ES-I3 (cell line): ENCODE data around the gene DET1.
"Not testable (repeated sequence)": the region's sequence is repeated elsewhere in the genome, so short reads cannot be mapped to it uniquely, and the experiment has no call there.

Experiments used
- H3K36me3 ChIP-seq: 2 replicates; pipeline ENCODE4 v1.6.1; 2013; ENCODE audit warnings: mild to moderate bottlenecking, low read length, control low read depth, moderate library complexity; ENCODE audit not compliant: insufficient read depth
- H3K4me1 ChIP-seq: 2 replicates; pipeline ENCODE4 v1.6.1; 2013; ENCODE audit warnings: mild to moderate bottlenecking, control low read depth, low read length; ENCODE audit not compliant: insufficient read depth
- H3K9ac ChIP-seq: 2 replicates; pipeline ENCODE4 v1.6.1; 2013; ENCODE audit warnings: low read depth, mild to moderate bottlenecking, low read length, moderate library complexity
- H3K9me3 ChIP-seq: 2 replicates; pipeline ENCODE4 v1.6.1; 2013; ENCODE audit warnings: mild to moderate bottlenecking, low read length, moderate library complexity; ENCODE audit not compliant: control insufficient read depth, insufficient read depth

The DET1 gene

DNA sequence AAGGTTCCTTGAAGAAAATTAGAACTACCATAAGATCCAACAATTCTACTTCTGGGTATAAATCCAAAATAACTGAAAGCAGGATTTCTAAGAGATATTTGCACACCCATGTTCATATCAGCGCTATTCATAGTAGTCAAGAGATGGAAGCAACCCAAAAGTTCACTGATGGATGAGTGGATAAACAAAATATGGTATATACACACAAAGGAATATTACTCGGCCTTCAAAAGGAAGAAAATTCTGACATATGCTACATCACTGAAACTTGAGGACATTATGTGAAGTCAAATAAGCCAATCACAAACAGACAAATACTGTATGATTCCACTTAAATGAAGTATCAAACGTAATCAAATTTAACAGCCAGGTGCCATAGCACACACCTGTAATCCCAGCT lies 13.1 kb downstream of the DET1 start:
- Histone ChIP-seq H3K9ac (no peak overlapping the region), H3K36me3 (peaks cover 10% of the 10 kb centered on the region; the same call in 1 of the 2 replicates), H3K4me1 (peaks cover 9% of the 10 kb centered on the region), H3K9me3 (peaks cover 6% of the 10 kb centered on the region; the same call in 1 of the 2 replicates)

DNA sequence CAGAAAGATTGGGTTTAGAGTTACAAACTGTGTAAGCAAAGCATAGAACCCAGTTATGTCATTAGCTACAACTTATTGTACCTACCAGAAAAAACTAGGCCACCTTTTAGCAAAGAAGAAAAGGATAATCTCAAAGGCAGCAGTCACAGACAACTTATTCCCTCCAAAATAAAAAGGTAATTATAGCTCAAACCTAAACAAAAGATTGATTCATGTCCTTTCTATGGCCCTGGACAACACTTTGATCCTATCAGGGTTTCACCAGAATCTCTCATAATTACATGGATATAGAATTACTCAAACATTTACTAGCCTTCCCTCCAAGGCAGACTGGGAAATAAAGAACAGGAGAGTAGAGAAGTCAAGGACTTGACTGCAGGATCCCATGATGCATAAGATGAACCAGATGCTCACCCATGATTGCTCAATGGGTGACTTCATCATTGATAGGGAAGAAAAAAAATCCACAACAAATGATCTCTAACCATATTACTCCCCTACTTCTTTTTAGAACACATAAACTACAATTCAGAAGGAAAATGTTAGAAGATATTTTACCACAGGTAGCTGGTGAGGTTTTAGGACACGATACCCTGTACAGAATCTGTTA lies 17.4 kb downstream of the DET1 start:
- H3K9me3 ChIP-seq = no peaks in the 10 kb centered on the region; the same call in 1 of the 2 replicates

DNA sequence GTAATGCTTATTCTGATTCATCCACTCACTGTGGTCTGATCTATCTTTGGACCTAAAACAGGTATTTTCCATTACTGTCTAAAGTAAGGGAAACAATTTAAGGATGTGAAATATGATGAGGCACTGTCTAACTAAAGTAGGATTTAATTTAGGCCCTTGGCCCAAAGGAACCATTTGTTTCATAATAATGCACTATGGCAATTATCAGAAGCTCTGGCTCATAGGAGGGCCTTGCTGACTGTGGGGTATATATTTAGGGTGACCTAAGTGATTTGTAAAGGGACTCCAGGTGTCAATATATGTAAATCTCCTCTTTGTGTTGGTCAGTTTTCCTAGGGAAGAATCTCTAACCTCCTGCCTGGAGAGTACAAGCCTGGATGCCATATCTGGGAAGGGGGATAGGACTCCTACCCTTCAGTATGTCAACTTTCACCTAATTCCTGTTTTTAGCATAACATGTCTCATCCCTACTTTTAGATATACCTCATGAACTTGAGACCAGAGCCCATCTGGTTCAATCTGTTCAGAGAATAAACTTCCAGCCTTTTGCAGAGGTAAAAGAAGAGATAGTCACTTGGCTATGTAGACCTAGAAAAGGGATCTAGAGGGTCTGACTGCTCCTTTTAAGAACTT lies 20.1 kb downstream of the DET1 start:
- Histone ChIP-seq H3K36me3 (peaks cover 12% of the 10 kb centered on the region; the same call in 1 of the 2 replicates), H3K9me3 (no peaks in the 10 kb centered on the region; the same call in 1 of the 2 replicates)

More for the DNA sequence above, 17.4 kb downstream of the DET1 start:
- H3K9ac ChIP-seq = no peak overlapping the region
- H3K4me1 ChIP-seq = no peaks in the 10 kb centered on the region
- peaks cover 13% of the 10 kb centered on the region; the same call in 1 of the 2 replicates for H3K36me3 ChIP-seq

DNA sequence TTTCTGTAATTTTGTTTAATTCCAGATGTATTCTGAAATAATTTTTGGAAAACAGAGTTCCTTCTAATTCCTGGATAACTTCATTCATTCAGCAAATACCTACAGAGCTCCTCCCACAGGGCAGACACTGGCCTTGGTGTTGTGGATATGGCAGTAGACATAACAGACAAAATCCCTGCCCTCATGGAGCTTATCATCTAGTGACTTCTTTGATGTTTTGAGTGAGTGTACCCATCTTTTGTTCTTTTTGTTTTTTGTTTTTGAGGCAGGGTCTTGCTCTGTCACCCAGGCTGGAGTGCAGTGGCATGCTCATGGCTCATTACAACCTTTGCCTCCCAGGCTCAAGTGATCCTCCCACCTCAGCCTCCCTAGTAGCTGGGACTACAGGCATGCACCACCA lies 21.1 kb downstream of the DET1 start:
- Histone ChIP-seq H3K9me3 (no peaks in the 10 kb centered on the region; the same call in 1 of the 2 replicates), H3K4me1 (no peaks in the 10 kb centered on the region), H3K9ac (no peak overlapping the region), H3K36me3 (peaks cover 4% of the 10 kb centered on the region; the same call in 1 of the 2 replicates)

More for the DNA sequence above, 20.1 kb downstream of the DET1 start:
- Histone ChIP-seq H3K9ac (no peak overlapping the region), H3K4me1 (no peaks in the 10 kb centered on the region)

DNA sequence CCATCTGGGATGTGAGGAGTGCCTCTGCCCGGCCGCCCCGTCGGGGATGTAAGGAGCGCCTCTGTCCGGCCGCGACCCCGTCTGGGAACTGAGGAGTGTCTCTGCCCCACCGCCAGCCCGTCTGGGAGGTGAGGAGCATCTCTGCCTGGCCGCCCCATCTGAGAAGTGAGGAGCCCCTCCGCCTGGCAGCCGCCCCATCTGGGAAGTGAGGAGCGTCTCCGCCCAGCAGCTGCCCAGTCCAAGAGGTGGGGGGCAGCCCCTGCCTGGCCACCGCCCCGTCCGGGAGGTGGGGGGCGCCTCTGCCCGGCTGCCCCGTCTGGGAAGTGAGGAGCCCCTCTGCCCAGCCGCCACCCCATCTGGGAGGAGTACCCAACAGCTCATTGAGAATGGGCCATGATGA lies 22.4 kb downstream of the DET1 start:
- H3K4me1 ChIP-seq, H3K9me3 ChIP-seq, H3K36me3 ChIP-seq, H3K9ac ChIP-seq: not testable (repeated sequence)

DNA sequence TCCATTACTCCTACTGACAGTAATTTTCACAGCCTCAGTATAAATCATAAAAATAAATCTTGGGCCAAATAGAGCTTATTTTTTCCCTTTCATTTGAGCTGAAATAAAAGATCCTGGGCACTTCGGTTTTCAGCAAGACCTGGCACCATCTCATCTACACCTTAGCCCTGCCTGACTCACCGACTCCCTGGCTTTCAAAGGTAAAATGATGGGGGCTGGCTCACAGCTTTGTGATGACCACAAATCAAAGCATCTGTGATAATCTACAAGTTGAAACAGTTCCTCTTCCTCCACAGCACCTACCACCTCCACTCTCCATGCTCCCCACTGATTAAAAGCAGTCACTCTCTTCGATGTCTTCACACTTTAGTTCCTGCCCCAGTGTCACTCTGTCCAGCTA lies 27.6 kb downstream of the DET1 start:
- H3K9me3 ChIP-seq = no peaks in the 10 kb centered on the region; the same call in 1 of the 2 replicates
- no peak overlapping the region for H3K9ac ChIP-seq
- H3K36me3 ChIP-seq = no peaks in the 10 kb centered on the region
- H3K4me1 ChIP-seq = no peaks in the 10 kb centered on the region

DNA sequence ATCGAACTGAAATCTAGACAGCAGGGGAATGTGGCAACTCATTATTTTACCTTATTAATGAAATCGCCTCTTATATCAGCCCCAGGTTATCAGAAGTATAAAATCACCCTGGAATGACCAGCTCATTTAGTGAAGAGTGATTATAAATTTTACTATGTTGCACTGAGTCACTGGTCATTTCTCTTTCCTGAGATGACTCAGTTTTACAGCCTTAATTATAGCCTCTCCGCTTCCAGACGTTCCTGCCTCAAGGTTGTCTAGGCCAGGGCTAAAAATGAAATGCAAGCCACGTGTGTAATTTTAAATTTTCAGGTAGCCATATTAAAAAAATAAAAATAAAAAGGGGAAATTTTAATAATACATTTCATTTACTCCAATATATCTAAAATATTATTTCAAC lies 33.3 kb downstream of the DET1 start:
- no peak overlapping the region for H3K9ac ChIP-seq
- H3K9me3 ChIP-seq = no peaks in the 10 kb centered on the region
- no peaks in the 10 kb centered on the region for H3K4me1 ChIP-seq
- H3K36me3 ChIP-seq = peaks cover 5% of the 10 kb centered on the region; the same call in 1 of the 2 replicates

DNA sequence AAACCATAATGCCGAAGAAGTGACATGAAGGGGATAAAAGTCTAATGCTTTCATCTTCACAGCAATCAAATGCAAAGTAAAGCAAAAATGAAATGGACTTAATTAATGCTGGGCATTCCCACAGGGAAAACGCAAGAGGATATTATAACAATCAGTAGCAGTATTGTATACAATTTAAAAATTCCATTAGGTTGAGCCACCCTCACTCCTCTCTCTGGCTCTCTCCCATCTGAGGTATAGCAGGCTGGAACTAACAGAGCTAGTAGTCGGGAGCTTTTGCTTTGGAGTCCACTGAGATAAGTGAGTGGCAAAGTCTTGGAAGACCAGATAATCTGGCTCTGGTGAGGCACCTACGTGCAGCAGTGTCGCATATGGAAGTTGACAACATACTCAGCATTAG lies 33.9 kb downstream of the DET1 start:
- no peaks in the 10 kb centered on the region for H3K4me1 ChIP-seq
- H3K9ac ChIP-seq = no peak overlapping the region
- peaks cover 5% of the 10 kb centered on the region; the same call in 1 of the 2 replicates for H3K36me3 ChIP-seq
- no peaks in the 10 kb centered on the region for H3K9me3 ChIP-seq

DNA sequence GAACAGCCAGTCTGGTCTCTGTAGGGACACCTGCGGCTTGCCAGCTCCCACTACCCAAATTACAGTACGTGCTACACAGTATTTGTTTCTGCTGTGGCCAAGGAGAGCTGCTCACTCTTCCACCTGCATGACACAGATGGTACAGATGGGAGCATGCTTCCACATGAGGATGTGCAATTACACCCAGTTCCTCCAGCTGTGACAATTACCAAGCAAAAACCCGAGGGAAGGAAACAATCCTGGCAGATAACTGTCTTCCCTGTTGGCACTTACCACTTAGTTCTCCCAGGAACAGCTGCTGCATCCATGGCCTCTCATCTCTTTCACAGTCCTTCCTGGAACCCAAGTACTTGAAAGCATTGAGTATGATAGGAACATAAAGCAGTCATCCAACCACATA lies 34.4 kb downstream of the DET1 start:
- H3K9me3 ChIP-seq = no peaks in the 10 kb centered on the region
- peaks cover 5% of the 10 kb centered on the region; the same call in 1 of the 2 replicates for H3K36me3 ChIP-seq
- no peak overlapping the region for H3K9ac ChIP-seq

DNA sequence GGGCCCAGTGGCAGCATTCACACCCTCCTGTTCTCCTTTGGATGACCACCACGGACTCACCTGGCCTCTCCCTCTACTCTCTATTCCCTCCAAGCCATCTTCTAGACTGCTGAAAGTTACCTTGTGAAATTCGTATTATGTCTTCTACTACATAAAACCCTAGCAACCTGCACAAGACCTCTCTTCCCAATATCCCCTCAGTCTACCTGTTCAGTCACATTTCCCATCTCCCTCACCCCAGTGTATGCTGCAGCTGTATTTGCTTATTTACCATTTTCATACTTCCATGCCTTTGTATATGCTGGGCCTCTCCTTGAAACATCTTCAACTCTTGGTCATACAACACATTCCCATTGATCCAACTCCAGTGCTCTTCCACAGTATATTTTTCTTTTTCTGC lies 35.3 kb downstream of the DET1 start:
- H3K36me3 ChIP-seq = peaks cover 5% of the 10 kb centered on the region; the same call in 1 of the 2 replicates
- no peaks in the 10 kb centered on the region for H3K4me1 ChIP-seq
- H3K9ac ChIP-seq = no peak overlapping the region
- H3K9me3 ChIP-seq = no peaks in the 10 kb centered on the region

More for the DNA sequence above, 34.4 kb downstream of the DET1 start:
- no peaks in the 10 kb centered on the region for H3K4me1 ChIP-seq

DNA sequence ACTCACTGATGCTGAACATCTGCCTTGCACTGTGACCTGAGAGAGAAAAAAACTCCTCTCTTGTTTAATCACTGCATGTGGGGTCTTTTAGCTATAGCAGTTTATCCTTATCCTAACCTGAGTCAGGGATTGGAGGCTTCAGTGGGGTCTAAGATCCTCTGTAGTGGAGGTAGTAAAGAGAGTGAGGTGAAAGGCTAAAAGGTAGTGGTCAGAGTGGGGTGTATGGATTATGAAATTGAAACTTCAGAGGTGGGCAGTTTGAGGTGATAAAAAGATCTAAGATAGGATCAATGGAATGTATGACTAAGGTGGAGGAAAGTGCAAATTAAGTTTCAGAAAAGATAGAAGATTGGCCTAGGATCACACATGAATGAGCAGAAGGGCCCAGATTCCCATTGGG lies 36.5 kb downstream of the DET1 start:
- H3K36me3 ChIP-seq = peaks cover 5% of the 10 kb centered on the region; the same call in 1 of the 2 replicates
- no peaks in the 10 kb centered on the region for H3K9me3 ChIP-seq
- no peak overlapping the region for H3K9ac ChIP-seq
- peaks cover 3% of the 10 kb centered on the region for H3K4me1 ChIP-seq

DNA sequence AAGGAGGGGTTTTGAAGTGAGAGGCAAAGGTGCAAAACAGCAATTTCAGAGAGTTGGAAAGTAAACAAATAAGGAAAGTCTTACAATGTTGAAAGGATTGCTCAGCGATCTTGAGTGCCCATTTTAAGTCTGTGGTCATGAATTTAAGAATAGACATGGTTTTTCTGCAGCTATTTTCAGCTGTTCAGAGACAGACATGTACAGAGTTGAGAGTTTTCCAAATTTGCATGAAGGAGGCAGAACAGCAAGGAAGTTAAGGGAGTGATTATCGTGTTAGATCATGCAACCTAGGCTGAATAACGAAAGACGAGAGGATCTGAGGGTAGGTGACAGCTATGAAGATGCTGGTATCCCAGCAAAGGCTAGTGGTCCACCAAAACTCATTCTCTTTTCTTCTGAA lies 37.2 kb downstream of the DET1 start:
- no peak overlapping the region for H3K9ac ChIP-seq
- no peaks in the 10 kb centered on the region for H3K9me3 ChIP-seq
- peaks cover 9% of the 10 kb centered on the region for H3K4me1 ChIP-seq
- peaks cover 5% of the 10 kb centered on the region; the same call in 1 of the 2 replicates for H3K36me3 ChIP-seq

DNA sequence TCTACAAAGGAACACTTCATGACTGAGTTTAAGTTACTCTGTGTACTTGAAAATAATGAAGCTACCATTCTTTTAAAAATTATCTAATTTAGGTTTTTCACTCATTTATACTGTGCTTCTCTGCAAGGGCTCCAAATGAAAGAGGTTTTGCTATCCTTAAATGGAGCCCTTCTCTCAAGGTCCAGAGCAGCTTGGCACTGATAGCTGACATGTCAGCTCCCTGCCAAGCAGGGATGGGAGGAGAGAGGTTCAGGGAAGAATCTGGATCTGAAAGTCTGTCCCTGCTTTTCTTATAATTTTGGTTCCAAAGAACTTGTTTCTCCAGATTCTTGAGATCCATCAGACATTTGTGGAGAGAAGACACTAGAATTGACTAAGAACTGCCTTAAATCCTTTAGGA lies 39.9 kb downstream of the DET1 start:
- Histone ChIP-seq H3K4me1 (peaks cover 15% of the 10 kb centered on the region), H3K9me3 (no peaks in the 10 kb centered on the region), H3K36me3 (peaks cover 5% of the 10 kb centered on the region; the same call in 1 of the 2 replicates), H3K9ac (no peak overlapping the region)

DNA sequence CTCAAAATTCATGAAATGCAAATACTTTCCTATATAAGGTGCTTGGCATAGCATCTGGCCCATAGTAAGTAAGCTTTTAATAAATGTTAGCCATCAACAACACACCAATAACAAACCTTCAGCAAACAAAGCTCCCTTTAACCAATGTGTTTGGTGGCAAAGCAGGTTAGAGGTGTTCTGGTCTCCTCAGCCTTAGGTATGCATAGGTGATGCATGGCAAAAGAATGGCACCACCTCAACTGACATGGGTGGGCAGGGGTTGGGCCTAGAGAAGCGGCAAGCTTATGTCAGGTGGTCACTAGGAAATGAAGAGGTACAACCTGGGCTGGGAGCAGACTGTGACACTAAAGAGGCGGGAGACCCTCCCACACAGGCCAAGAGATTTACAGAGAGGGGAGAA lies 40.8 kb downstream of the DET1 start:
- Histone ChIP-seq H3K9me3 (no peaks in the 10 kb centered on the region), H3K4me1 (peaks cover 15% of the 10 kb centered on the region), H3K9ac (no peak overlapping the region), H3K36me3 (peaks cover 5% of the 10 kb centered on the region; the same call in 1 of the 2 replicates)

DNA sequence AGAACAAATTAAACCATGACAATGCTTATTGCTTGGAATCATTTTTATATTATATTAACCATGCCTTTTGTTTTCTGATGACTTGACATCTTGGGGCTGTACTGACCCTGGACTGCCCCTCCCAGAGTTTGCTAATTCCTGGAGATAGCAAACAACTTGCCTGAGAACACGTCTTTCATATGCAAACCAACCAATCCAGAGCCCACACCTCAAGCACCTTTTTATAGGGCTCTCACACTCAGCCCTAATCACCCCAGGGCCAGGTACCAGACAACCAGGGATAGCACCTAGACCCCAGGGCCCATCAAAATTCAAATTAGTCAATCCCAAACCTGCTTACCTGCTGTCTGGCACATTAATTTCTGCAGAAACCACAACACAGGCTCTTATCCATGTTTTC lies 42.0 kb downstream of the DET1 start:
- Histone ChIP-seq H3K4me1 (peaks cover 15% of the 10 kb centered on the region), H3K36me3 (no peaks in the 10 kb centered on the region), H3K9me3 (no peaks in the 10 kb centered on the region), H3K9ac (no peak overlapping the region)
